A673 (cell line): ENCODE data around the gene HPGDS. TPM values are rescaled to one million over a fixed set of nuclear protein-coding genes. Genes with fewer than 3 reads are reported as not detected.

Source experiments
- BruUV-seq: library from RNA; stranded (reverse); fragments of 400-500 nt; replicated peaks from 2 replicates; lab custom pipeline; 2021; lab: Mats Ljungman, UMichigan
- CTCF ChIA-PET: fragments of 300-600 bp; sonication (Branson Sonifier 250); formaldehyde crosslinking; loops from one replicate; lab custom pipeline; 2022; ENCODE audit warnings: antibody characterized with exemption; lab: Charles Lee
- POLR2A ChIA-PET: fragments of 300-600 bp; sonication (Branson Sonifier 250); formaldehyde crosslinking; loops from one replicate; lab custom pipeline; 2022; ENCODE audit warnings: antibody characterized with exemption; ENCODE audit not compliant: low non-redundant PET; lab: Charles Lee
- DNase-seq: peaks from one replicate; pipeline ENCODE4 v3.0.0-alpha.2; 2015; ENCODE audit warnings: low spot score
- H3K27ac ChIP-seq: fragments of 200-600 bp; sonication (generic); 2 replicates; pipeline ENCODE4 v1.5.1; 2016; ENCODE audit warnings: mixed run types, low read depth, mild to moderate bottlenecking, mixed read lengths, antibody characterized with exemption, low read length; ENCODE audit not compliant: poor library complexity, severe bottlenecking
- H3K27me3 ChIP-seq: fragments of 200-600 bp; sonication (generic); replicated peaks from 2 replicates; pipeline ENCODE4 v1.6.1; 2017; ENCODE audit warnings: mixed run types, low read depth, mild to moderate bottlenecking, mixed read lengths, antibody characterized with exemption, low read length; ENCODE audit not compliant: insufficient read depth, poor library complexity
- H3K36me3 ChIP-seq: fragments of 200-600 bp; sonication (generic); 2 replicates; pipeline ENCODE4 v1.6.1; 2016; ENCODE audit warnings: mixed run types, mild to moderate bottlenecking, mixed read lengths, antibody characterized with exemption, low read length; ENCODE audit not compliant: insufficient read depth, poor library complexity, severe bottlenecking
- H3K4me1 ChIP-seq: fragments of 200-600 bp; sonication (generic); 2 replicates; pipeline ENCODE4 v1.6.1; 2017; ENCODE audit warnings: mixed run types, mild to moderate bottlenecking, mixed read lengths, antibody characterized with exemption, low read length; ENCODE audit not compliant: insufficient read depth, poor library complexity, severe bottlenecking
- H3K4me3 ChIP-seq: fragments of 200-600 bp; sonication (generic); 2 replicates; pipeline ENCODE4 v1.5.1; 2016; ENCODE audit warnings: low read depth, mixed run types, mild to moderate bottlenecking, mixed read lengths, low read length; ENCODE audit not compliant: poor library complexity, severe bottlenecking
- H3K9me3 ChIP-seq: fragments of 200-600 bp; sonication (generic); 2 replicates; pipeline ENCODE4 v1.6.1; 2016; ENCODE audit warnings: mixed run types, low read depth, mild to moderate bottlenecking, mixed read lengths, antibody characterized with exemption, low read length; ENCODE audit not compliant: poor library complexity, severe bottlenecking
- CTCF ChIP-seq: fragments of 300-800, 200-600 bp; sonication (generic); conservative IDR thresholded peaks from 2 replicates; pipeline ENCODE4 v1.5.1; 2017; ENCODE audit warnings: low read depth, mild to moderate bottlenecking, antibody characterized with exemption, low read length, moderate library complexity, mixed read lengths
- EZH2 ChIP-seq: fragments of 200-600 bp; sonication (generic); IDR thresholded peaks from 2 replicates; pipeline ENCODE4 v1.6.1; 2017; ENCODE audit warnings: borderline replicate concordance, low read depth, mild to moderate bottlenecking, mixed read lengths, antibody characterized with exemption, low read length; ENCODE audit not compliant: poor library complexity, severe bottlenecking
- intact Hi-C: fragments of 100-400 bp; cut with micrococcal nuclease; formaldehyde crosslinking; loops from one replicate; pipeline ENCODE4 v1.10.0; 2022; ENCODE audit not compliant: unreplicated experiment
- total RNA-seq: library from RNA; stranded (reverse); gene quantifications from 2 replicates; pipeline ENCODE4 v1.2.3, GENCODE V29; 2021

Gene HPGDS
- total RNA-seq, 1 experiment from 2014 or later = not detected

GRCh38 chr4:94334962-94335361, 7.7 kb downstream of the HPGDS start:
- TF ChIP-seq CTCF (no peak), EZH2 (no peak)
- no TSS peak for BruUV-seq
- no peaks in the 10 kb centered on the region for H3K36me3 ChIP-seq
- no peak overlapping the region for H3K27ac ChIP-seq
- H3K4me1 ChIP-seq = no peaks in the 10 kb centered on the region
- ChIA-PET CTCF (no interaction called here), POLR2A (no interaction called here)
- no peaks in the 10 kb centered on the region for H3K9me3 ChIP-seq
- H3K4me3 ChIP-seq = no peak overlapping the region
- DNase-seq = no peak
- no peaks in the 10 kb centered on the region for H3K27me3 ChIP-seq
- intact Hi-C loops = no loop called here

- no TSS peak for BruUV-seq
- POLR2A ChIA-PET = no interaction called here
- CTCF ChIA-PET = no interaction called here
These were observed 8.2 kb downstream of the HPGDS start for GRCh38 chr4:94334476-94334875.

GRCh38 chr4:94333866-94334265, 8.8 kb downstream of the HPGDS start:
- TF ChIP-seq EZH2 = no peak
- no peak for TF ChIP-seq CTCF
- Histone ChIP-seq H3K27me3 (no peaks in the 10 kb centered on the region), H3K4me1 (no peaks in the 10 kb centered on the region), H3K4me3 (no peak overlapping the region), H3K9me3 (no peaks in the 10 kb centered on the region), H3K27ac (no peak overlapping the region), H3K36me3 (no peaks in the 10 kb centered on the region)
- intact Hi-C loops = no loop called here
- CTCF ChIA-PET = no interaction called here
- BruUV-seq = no TSS peak
- POLR2A ChIA-PET = no interaction called here
- no peak for DNase-seq

More at GRCh38 chr4:94334476-94334875, 8.2 kb downstream of the HPGDS start:
- H3K9me3 ChIP-seq = no peaks in the 10 kb centered on the region
- no peak overlapping the region for H3K27ac ChIP-seq
- H3K4me1 ChIP-seq = no peaks in the 10 kb centered on the region
- TF ChIP-seq EZH2 (no peak), CTCF (no peak)
- H3K27me3 ChIP-seq = no peaks in the 10 kb centered on the region
- no peak overlapping the region for H3K4me3 ChIP-seq
- no peak for DNase-seq
- intact Hi-C loops = no loop called here
- no peaks in the 10 kb centered on the region for H3K36me3 ChIP-seq
